ENCODE measurements around the gene JAG1. TPM values are rescaled to one million over a fixed set of nuclear protein-coding genes. Genes with fewer than 3 reads are reported as not detected.

Gene JAG1
- total and polyA plus RNA-seq, 2 of the 4 experiments (the other 2 are of a cell fraction): 10.2 to 22.6 TPM

DNA sequence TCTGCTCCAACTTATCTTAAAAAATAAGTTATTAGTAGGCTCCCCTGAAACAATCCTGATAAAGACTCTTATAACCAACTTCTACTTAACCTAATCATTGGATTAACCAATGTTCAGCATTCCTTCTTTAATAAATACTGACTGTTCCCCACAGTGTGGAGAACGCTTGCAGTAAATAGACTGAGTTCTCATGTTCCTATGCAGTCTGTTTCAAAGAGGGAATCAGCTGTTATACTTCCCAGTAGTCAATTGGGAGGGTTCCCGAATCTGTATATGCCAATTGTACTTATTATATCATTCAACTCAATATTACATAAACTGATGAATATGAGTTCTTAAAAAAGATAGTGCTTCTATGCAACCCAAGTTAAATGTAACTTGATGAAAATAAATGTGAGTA lies 9.7 kb upstream of the JAG1 start:
- no peak for ATAC-seq (ENCODE audit: low read depth)
- no peaks in the 10 kb centered on the region for H4K20me1 ChIP-seq (ENCODE audit: insufficient read depth, low read length)
- no peak overlapping the region for H4K91ac ChIP-seq (ENCODE audit: insufficient read depth, low read depth, low read length)
- no peak overlapping the region for H3K23ac ChIP-seq (ENCODE audit: low read depth, low read length)
- H3K4ac ChIP-seq (ENCODE audit: low read depth, low read length): no peak overlapping the region
- no peak overlapping the region for H3K4me3 ChIP-seq (ENCODE audit: insufficient read depth, low read depth, low read length)
- no peak overlapping the region for H2BK120ac ChIP-seq (ENCODE audit: low read depth, low read length)
- no peak for DNase-seq
- no peak overlapping the region for H2BK5ac ChIP-seq (ENCODE audit: low read depth, low read length, poor library complexity, severe bottlenecking)
- no peak overlapping the region for H3K9ac ChIP-seq (ENCODE audit: low read depth, low read length)
- TF ChIP-seq RFX5 (IDR thresholded peaks at IDR 0.05; ENCODE audit: low read depth, low read length): no peak
- no peak for TF ChIP-seq FOS (IDR thresholded peaks at IDR 0.05; ENCODE audit: low read depth, low read length)
- TF ChIP-seq RAD21 (IDR thresholded peaks at IDR 0.05; ENCODE audit: low read length): no peak
- TF ChIP-seq CTCF (conservative IDR thresholded peaks at IDR 0.05; ENCODE audit: low read depth, low read length): no peak
- no peak for TF ChIP-seq NFE2L2 (IDR thresholded peaks at IDR 0.05; ENCODE audit: low read depth, low read length)
- no peak for TF ChIP-seq BHLHE40 (IDR thresholded peaks at IDR 0.05; ENCODE audit: low read depth, low read length)
- TF ChIP-seq CEBPB (IDR thresholded peaks at IDR 0.05; ENCODE audit: low read depth, low read length): no peak
- no peak for TF ChIP-seq CHD1 (IDR thresholded peaks at IDR 0.05; ENCODE audit: low read depth, low read length)
- no peak for TF ChIP-seq MAZ (IDR thresholded peaks at IDR 0.05; ENCODE audit: borderline replicate concordance, low read depth, low read length)
- TF ChIP-seq SMC3 (IDR thresholded peaks at IDR 0.05; ENCODE audit: low read depth, low read length): no peak
- no peak for TF ChIP-seq POLR2A (IDR thresholded peaks at IDR 0.05; ENCODE audit: low read depth, low read length)
- no peak for TF ChIP-seq MAFK (IDR thresholded peaks at IDR 0.05; ENCODE audit: low read depth, low read length)
- TF ChIP-seq, protein P1, sequence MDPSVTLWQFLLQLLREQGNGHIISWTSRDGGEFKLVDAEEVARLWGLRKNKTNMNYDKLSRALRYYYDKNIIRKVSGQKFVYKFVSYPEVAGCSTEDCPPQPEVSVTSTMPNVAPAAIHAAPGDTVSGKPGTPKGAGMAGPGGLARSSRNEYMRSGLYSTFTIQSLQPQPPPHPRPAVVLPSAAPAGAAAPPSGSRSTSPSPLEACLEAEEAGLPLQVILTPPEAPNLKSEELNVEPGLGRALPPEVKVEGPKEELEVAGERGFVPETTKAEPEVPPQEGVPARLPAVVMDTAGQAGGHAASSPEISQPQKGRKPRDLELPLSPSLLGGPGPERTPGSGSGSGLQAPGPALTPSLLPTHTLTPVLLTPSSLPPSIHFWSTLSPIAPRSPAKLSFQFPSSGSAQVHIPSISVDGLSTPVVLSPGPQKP (IDR thresholded peaks at IDR 0.05; ENCODE audit: borderline replicate concordance, low read depth, low read length): no peak
- TF ChIP-seq, protein P2, sequence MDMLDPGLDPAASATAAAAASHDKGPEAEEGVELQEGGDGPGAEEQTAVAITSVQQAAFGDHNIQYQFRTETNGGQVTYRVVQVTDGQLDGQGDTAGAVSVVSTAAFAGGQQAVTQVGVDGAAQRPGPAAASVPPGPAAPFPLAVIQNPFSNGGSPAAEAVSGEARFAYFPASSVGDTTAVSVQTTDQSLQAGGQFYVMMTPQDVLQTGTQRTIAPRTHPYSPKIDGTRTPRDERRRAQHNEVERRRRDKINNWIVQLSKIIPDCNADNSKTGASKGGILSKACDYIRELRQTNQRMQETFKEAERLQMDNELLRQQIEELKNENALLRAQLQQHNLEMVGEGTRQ (IDR thresholded peaks at IDR 0.05; ENCODE audit: low read depth, low read length): no peak
- no peak for TF ChIP-seq MXI1 (IDR thresholded peaks at IDR 0.05; ENCODE audit: borderline replicate concordance, low read depth, low read length)
- no peak for TF ChIP-seq RCOR1 (IDR thresholded peaks at IDR 0.05; ENCODE audit: insufficient replicate concordance, low read length)
- H3K27ac ChIP-seq (ENCODE audit: insufficient read depth, low read length): no peak overlapping the region
- ChIA-PET POLR2A (ENCODE audit: unreplicated experiment) (no interaction called here), CTCF (interaction anchor here (0.6 to 1.4 kb wide), 3 partner anchors 9 to 583 kb away, joined by 3 to 5 read pairs (median 3); no protein-coding TSS in a partner anchor)
- no peak overlapping the region for H3K56ac ChIP-seq (ENCODE audit: extremely low read depth, insufficient read depth, low read length)
- H4K8ac ChIP-seq (ENCODE audit: low read depth in 2 of 2, low read length in 2 of 2): no peak overlapping the region
- no peak overlapping the region for H2AK5ac ChIP-seq (ENCODE audit: low read depth, low read length)
- no peak overlapping the region for H2AK9ac ChIP-seq (replicated peaks; ENCODE audit: low read depth, low read length, poor library complexity)
- no peak overlapping the region for H2BK20ac ChIP-seq (ENCODE audit: low read depth, low read length)
- H4K5ac ChIP-seq (ENCODE audit: low read depth, low read length): no peak overlapping the region
- no peaks in the 10 kb centered on the region; the same call in 1 of the 2 replicates for H3K27me3 ChIP-seq (ENCODE audit: control insufficient read depth, insufficient read depth, low read length)
- no peaks in the 10 kb centered on the region for H3K36me3 ChIP-seq (ENCODE audit: control insufficient read depth, insufficient read depth, low read length)
- H3K14ac ChIP-seq (replicated peaks; ENCODE audit: low read depth, low read length): no peak overlapping the region
- no peaks in the 10 kb centered on the region for H3K4me1 ChIP-seq (ENCODE audit: control insufficient read depth, insufficient read depth, low read length)
- dilution Hi-C loops (cut with HindIII; ENCODE audit: low sequenced_read_pairs, unreplicated experiment): no loop called here
- intact Hi-C loops (cut with micrococcal nuclease): no loop called here
- no peaks in the 10 kb centered on the region for H3K9me3 ChIP-seq (ENCODE audit: control insufficient read depth, insufficient read depth, low read length)
- in situ Hi-C loops (cut with MboI; ENCODE audit: low sequenced_read_pairs): no loop called here
- no peaks in the 10 kb centered on the region; the same call in 1 of the 2 replicates for H3K9me1 ChIP-seq (ENCODE audit: insufficient read depth, low read length)
- BruUV-seq (replicated peaks): no TSS peak
- H2BK15ac ChIP-seq (ENCODE audit: low read depth, low read length): no peak overlapping the region
- no CpG with 5 or more reads among the region's 2 CpGs for WGBS, 2 experiments (ENCODE audit: extremely low coverage in 2 of 2, insufficient read length in 1 of 2)
- no peak overlapping the region for H3K4me2 ChIP-seq (ENCODE audit: low read depth, low read length)
- no peaks in the 10 kb centered on the region for H3K79me1 ChIP-seq (ENCODE audit: low read depth in 1 of 2, low read length in 2 of 2)
- H2AFZ ChIP-seq (replicated peaks; ENCODE audit: low read length, poor library complexity): no peak overlapping the region
- no peak overlapping the region for H3K18ac ChIP-seq (ENCODE audit: low read depth, low read length)

All from IMR-90 (cell line).